ENCODE results near the gene STIP1.

STIP1 gene

DNA sequence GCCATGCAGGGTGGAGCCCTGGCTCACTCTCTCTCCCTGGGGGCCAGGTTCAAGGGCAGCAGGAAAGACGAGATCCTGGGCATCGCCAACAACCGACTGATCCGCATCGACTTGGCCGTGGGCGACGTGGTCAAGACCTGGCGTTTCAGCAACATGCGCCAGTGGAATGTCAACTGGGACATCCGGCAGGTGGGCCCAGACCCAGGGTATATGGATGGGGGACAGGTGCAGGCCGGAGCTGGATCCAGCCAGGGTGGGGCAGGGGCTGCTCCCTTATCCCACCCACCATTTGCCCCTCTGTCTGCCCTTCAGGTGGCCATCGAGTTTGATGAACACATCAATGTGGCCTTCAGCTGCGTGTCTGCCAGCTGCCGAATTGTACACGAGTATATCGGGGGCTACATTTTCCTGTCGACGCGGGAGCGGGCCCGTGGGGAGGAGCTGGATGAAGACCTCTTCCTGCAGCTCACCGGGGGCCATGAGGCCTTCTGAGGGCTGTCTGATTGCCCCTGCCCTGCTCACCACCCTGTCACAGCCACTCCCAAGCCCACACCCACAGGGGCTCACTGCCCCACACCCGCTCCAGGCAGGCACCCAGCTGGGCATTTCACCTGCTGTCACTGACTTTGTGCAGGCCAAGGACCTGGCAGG lies 37.2 kb downstream of the STIP1 start:
- DNase-seq (ENCODE audit: low read depth in 2 of 2) = no peak

DNA sequence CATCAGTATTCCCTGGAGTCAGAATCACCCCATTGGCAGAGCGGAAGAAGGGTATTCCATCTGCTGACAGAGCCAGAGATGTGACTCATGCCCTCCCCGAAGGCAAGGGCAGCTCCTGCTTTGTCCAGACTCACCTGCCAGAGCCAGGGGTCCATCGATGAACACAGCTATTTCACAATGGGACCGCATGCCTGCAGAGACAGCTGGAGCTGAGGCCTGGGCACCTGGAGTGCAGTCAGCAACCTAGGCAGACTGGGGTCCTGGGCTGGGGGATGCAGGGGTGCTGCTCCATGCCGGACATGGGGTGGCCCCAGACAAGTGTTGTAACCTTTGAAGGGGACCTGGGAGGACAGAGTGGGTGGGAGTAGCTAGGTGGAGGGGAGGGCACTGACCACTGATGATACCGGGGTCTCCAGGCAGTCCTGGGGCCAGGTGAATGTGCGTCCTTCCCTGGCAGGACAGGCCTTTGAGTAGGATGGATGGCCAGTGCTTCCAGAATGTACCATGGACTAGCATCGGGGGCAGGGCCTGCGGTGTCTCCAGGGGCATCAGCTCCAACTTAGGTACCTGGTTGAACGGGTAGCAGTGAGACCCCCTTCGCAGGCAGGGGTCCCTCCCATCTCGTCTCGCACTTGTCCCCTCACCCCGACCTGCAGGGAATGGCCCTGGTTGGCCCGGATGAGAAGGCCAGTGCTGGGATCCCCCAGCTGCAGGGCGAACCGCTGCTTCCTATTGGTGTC lies 38.4 kb downstream of the STIP1 start:
- no peak for DNase-seq (ENCODE audit: low read depth in 2 of 2)

DNA sequence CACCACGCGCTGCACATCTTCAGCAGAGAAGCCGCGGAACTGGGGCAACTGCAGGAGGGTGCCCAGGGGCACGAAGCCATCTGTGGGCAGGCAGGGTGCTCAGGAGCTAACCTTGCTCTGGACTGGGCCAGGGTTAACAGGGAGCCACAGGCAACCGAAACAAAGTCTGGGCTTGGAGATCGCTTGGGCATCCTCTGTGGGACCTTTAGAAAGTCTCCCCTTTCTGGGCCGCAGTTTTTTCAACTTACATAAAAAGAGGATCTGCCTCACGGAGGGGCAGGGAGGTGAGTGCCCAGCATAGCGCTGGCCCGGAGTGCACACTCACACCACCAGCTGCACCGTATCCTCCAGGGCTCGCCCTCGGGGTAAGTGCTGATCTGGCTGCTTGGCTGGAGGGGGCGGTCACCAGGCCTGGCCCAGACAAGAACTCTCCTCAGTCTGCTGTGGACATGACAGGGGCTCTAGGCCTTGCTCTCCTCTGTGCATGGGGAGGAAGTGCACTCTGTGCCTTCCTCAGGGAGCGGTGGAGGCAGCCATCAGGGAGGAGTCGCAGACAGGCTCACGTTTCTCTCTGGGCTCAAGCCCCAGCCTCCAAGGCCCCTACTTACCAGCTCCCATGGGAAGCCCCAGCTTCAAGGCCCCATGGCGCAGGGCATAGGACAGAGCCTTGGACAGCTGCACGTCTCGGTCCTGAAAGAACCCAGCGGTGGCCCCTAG lies 39.1 kb downstream of the STIP1 start:
- DNase-seq (ENCODE audit: low read depth in 2 of 2) = no peak

DNA sequence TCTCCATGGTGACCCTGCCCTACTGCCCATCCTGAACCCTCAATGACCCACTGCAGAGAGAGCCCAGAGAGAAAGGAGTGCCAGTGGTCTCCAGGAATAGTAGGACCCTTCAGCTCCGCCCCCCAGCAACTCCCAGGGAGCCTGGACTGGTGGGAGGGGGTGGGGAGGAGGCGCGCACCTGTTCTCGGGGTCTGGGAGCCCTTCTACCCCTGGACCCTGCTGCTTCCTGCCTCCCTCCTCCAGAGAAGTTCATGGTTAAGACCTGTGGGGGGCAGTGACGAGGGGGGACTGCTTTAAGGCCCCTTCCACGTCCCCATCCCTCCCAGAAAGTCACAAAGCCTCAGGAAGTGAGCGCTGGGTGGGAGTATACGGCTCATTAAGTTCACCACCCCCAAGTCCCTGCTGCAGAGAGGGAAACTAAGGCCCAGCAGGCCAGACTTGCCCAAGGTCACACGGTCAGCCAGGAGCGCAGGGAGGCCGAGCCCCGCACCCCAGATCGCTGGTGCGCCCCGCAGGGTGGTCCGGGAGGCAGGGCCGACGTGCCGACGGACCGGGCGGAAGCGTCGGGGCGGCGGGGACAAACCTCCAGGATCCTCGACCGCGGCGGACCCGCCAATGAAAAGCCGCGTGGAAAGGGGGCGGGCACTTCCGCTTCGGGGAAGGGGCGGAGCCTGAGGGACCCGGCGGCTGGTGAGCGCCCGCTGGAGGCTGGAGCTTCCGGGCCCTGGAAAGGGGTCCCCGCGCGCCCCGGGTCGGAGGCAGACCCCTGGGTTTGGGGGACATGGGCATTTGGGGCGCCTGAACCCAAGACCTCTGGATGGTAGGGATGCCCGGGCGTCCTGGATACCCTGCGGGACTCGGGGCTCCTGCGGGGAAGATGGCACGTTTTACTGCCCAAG lies 39.9 kb downstream of the STIP1 start, which contains the start of the genes NUDT22 and TRPT1:
NUDT22 (plus strand) TSS at position 667 of the 899 bp plus-strand sequence. CDS start 379 bp downstream, outside the sequence.
TRPT1 (minus strand) TSS at position 579 of the 899 bp plus-strand sequence; CDS start at position 253, 326 bp downstream.
- DNase-seq (ENCODE audit: low read depth in 2 of 2) = peak; percentile 89 to 90

DNA sequence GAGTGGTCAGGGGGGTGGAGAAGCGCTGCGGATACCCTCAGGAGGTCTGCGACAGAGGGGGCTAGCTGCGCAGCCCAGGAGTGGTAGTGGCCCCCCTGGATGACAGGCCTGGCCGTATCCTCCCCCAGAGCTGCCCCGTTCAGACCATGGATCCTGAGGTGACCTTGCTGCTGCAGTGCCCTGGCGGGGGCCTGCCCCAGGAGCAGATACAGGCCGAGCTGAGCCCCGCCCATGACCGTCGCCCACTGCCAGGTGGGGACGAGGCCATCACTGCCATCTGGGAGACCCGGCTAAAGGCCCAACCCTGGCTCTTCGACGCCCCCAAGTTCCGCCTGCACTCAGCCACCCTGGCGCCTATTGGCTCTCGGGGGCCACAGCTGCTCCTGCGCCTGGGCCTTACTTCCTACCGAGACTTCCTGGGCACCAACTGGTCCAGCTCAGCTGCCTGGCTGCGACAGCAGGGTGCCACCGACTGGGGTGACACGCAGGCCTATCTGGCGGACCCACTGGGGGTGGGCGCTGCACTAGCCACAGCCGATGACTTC lies 40.6 kb downstream of the STIP1 start:
- peak in 1 of 2 donors; percentile 63 for DNase-seq (ENCODE audit: low read depth in 2 of 2)

DNA sequence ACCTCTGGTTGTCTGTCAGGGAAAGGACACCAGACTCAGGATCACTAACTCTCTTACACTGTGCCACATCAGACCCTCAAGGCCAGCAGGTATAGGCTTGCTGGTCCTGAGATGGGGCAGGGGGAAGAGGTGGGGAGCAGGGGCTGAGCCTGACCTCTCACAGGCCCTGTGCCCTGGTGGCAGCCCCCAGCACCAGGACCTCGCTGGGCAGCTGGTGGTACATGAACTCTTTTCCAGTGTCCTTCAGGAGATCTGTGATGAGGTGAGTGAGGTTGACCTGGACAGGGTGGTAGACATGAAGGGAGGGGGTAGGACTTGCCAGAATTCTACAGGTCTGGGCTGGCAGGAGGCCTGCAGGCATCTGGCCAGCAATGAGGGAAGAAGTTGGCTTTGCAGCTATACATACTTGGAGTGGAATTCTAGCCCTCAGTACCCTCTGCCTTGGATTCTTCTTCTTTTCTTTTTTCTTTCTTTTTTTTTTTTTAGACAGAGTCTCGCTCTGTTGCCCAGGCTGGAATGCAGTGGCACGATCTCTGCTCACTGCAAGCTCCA lies 41.5 kb downstream of the STIP1 start:
- DNase-seq (ENCODE audit: low read depth in 2 of 2) = no peak

DNA sequence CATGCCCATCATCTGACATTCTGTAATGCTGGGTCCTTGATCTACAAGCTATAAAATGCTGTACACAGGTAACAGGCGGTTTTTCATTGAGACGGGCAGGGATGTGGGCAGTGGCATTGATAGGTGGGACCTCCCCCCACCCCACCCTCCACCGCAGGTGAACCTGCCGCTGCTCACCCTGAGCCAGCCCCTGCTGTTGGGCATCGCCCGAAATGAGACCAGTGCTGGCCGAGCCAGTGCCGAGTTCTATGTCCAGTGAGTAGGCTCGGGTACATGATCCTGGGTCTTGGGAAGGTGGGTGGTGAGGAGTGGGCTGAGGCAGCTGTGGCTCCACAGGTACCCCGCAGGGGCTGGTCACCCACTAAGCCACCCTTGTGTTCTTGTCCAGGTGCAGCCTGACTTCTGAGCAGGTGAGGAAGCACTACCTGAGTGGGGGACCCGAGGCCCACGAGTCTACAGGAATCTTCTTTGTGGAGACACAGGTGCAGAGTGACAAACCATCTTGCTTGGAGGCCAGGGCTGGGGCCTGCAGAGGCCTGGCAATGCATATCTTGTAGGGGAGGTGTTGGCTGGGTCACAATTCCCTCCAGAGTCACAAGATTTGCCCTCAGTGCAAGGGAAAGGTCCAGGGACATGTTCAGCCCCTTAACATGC lies 43.2 kb downstream of the STIP1 start:
- no peak for DNase-seq (ENCODE audit: low read depth in 2 of 2)

DNA sequence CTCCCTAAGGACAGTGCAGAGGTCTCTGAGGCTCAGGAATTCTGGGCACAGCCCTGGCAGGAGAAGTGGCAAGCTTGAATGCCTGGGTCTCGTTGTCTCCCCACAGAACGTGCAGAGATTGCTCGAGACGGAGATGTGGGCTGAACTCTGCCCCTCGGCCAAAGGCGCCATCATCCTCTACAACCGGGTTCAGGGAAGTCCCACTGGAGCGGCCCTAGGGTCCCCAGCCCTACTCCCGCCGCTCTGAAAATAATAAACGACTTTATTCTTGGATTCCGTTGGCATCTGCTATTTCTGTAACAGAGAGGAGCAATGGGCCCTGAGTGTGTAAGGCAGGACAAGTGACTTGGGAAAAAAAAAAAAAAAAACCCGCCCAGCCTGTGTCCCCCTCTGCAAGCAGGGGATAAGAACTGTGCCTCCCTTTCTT lies 43.8 kb downstream of the STIP1 start:
- DNase-seq (ENCODE audit: low read depth in 2 of 2) = no peak

DNA sequence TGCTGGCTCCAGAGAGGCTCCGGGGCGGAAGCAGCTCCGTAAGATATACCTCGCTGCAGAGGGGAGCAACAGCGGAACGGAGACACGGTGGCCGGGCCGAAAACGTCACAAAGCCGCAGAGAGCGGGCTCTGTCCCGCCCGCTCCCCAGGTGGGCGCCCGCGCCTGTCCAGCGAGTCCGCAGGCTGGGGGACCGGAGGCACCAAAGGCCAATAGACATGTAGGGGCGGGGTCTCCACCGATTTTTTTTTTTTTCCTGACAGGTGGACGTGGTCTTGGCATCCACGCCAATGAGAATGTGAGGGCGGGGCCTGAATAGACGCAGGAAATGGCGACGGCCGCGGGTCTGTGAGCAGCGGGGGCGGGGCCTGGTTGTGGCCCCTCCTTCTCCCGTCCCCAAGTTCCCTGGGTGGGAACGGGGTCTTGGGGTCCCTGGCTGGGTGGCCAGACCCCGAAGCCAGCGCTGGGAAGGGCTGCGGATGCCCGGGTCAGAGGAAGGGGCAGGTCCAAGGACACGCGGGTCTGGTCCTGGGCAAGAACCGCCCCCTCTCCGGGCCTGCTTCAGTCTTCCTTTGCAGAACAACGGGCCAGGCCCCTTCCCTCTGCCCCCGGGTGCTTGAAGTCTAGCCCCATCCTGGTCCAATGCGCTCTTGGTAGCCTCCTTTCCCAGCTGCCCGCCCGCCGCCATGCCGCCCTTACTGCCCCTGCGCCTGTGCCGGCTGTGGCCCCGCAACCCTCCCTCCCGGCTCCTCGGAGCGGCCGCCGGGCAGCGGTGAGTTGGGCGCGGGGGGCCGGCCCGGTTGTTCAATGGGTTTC lies 44.4 kb downstream of the STIP1 start, which contains the start of gene DNAJC4:
DNAJC4 (plus strand) TSS at position 378 of the 814 bp plus-strand sequence; CDS start at position 685, 307 bp downstream.
- DNase-seq (ENCODE audit: low read depth in 2 of 2) = peak; percentile 81 to 86

DNA sequence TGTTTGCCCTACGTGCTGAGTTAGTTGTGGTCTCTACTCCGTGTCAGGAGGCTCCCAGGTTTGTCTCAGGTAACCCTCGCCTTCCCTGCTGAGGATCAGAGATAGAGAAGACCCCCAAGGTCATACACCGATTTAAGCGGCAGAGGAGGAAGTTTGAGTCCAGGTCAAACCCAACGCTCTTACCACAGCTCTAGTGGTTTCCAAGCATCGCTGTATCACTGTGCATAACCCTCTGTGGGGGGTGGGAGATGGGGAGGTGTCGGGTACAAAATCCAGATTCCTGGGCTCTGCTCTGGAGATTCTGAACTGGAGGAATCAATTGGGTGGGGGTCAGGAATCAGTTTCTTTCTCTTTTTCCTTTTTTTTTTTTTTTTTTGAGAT lies 45.0 kb downstream of the STIP1 start:
- DNase-seq (ENCODE audit: low read depth in 2 of 2) = no peak

DNA sequence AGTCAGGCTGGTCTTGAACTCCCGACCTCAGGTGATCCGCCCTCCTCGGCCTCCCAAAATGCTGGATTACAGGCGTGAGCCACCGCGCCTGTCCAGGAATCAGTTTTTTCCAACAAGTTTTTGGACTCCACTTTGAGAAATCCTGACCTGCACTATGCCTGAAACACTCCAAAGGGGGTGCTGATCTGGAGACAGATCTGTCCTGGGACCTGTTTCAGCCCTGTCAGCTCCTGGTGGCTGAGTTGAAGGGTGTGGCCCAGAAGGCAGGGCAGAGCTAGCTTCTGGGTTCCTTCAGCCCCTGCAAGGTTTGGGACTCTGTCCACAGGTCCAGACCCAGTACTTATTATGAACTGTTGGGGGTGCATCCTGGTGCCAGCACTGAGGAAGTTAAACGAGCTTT lies 45.6 kb downstream of the STIP1 start:
- no peak for DNase-seq (ENCODE audit: low read depth in 2 of 2)

DNA sequence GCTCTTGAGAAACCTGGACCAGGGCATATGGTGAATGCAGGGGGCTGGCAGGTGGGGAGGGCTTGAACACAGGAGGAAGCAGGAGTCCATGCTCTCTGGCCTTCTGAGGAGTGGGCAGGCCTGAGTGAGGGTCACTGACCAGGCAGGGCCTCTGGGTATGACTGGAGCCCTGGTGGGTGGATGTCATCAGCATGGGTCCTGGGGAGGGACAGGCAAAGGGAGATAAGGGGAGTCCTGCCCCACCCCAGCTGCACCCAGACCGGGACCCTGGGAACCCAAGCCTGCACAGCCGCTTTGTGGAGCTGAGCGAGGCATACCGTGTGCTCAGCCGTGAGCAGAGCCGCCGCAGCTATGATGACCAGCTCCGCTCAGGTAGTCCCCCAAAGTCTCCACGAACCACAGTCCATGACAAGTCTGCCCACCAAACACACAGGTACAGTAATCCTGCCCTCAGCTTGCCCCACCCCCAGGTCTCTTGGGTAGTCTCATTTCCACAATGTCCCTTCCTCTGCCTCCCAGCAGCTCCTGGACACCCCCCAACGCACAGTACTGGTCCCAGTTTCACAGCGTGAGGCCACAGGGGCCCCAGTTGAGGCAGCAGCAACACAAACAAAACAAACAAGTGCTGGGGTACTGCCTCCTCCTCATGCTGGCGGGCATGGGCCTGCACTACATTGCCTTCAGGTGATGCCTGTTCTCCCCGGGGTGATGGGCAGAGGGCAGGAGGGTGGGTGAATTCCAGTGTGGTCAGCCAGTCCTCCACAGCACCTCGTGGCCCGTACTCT lies 46.4 kb downstream of the STIP1 start:
- no peak for DNase-seq (ENCODE audit: low read depth in 2 of 2)

DNA sequence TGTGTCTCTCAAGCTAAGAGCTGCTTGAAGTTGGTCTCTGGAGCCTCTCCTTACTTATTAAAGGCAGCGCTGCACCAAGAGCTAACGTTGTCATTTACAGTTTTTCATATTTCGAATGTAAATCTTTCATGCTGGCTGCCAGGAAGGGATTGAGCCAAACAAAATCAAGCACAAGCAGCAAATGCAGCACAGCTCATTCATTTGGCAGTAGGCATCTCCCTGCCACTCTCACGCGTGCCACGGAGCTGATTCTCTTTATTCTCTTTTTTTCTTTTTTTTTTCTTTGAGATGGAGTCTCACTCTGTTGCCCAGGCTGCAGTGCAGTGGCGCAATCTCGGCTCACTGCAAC lies 47.0 kb downstream of the STIP1 start:
- DNase-seq (ENCODE audit: low read depth in 2 of 2) = no peak

DNA sequence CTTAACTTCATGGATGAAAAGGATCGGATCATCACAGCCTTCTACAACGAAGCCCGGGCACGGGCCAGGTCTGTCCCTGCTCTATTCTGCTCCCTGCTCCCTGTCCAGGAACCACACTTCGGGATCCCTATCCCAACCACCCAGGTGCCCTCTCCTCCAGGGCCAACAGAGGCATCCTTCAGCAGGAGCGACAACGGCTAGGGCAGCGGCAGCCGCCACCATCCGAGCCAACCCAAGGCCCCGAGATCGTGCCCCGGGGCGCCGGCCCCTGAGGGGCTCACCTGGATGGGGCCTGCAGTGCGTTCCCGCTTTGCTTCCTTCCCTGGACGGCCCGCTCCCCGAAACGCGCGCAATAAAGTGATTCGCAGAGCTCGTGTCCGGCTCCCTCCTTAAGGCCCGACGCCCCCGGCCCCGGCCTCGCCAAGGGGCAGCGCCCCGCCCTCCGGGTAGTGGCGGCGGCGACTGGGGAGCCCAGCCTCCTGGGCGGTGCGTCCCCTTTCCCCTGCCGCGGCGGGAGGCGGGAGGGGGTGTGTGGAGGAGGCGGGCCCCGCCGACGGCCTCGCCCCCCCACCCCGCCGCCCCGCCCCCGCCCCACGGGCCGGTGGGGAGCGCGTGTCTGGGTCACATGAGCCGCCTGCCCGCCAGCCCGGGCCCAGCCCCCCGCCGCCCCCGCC lies 48.1 kb downstream of the STIP1 start, which contains the start of gene VEGFB:
VEGFB (plus strand) TSS at position 672 of the 674 bp plus-strand sequence. CDS start 250 bp downstream, outside the sequence.
- peak; percentile 58 to 62 for DNase-seq (ENCODE audit: low read depth in 2 of 2)

DNA sequence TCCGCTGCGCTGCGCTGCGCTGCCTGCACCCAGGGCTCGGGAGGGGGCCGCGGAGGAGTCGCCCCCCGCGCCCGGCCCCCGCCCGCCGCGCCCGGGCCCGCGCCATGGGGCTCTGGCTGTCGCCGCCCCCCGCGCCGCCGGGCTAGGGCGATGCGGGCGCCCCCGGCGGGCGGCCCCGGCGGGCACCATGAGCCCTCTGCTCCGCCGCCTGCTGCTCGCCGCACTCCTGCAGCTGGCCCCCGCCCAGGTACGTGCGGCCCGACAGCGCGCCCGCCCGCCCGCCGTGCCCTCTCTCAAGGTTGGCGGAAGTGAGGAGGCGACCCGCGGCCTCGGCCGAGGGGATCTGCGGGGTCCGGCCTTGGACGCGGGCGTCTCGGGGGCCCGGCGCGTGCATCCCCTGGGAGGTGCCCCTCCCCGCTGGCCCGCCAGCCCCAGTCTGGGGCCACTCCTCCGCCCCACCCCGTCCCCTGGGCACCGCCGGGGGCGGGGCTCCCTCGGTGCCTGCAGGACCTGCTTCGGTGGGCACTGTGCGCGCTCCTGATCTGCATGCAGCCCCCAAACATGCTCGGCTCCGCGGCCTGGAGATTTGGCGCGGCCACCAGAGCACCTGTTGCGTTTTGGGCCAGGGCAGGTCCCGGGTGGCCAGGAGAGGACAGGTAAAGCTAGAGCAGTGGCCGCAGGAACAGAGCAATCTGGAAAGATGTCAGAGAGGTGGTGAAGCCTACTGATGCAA lies 48.8 kb downstream of the STIP1 start:
- no peak for DNase-seq (ENCODE audit: low read depth in 2 of 2)

DNA sequence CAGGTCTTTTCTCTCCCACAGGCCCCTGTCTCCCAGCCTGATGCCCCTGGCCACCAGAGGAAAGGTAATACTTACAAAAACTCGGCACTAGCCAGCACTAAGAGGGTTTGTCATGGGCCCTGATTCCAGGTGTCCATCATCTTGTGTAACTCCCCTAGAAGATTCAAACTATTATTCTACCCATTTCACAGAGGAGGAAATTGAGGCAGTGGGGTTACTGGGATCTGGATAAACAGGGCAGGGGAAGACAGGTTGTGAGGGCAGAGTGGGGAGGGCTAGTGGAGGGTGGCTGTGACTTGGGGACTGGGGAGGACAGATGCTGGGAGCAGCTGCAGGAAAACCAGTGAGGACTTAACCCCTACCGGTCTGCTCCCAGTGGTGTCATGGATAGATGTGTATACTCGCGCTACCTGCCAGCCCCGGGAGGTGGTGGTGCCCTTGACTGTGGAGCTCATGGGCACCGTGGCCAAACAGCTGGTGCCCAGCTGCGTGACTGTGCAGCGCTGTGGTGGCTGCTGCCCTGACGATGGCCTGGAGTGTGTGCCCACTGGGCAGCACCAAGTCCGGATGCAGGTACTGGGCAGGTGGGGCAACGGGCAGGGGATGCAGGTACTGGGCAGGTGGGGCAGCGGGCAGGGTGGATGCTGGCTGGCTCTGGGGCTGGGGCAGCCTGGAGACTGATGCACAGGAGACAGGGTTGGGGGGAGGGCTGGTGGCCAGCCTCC lies 49.6 kb downstream of the STIP1 start:
- no peak for DNase-seq (ENCODE audit: low read depth in 2 of 2)

Measured in stimulated activated CD8-positive, alpha-beta memory T cell treated with anti-CD3 and anti-CD28 coated beads, Interleukin-15, amount 100 ng/mL, for 48 hours (primary cell).